Limb (tissue), 2 donors: Measurements from ENCODE around the gene TEC.

Experiments used
- DNase-seq, 2 donors: peaks; one replicate each; pipeline ENCODE4 v3.0.0-alpha.2; 2016; ENCODE audit errors: extremely low spot score in 2 of 2

The TEC gene

DNA sequence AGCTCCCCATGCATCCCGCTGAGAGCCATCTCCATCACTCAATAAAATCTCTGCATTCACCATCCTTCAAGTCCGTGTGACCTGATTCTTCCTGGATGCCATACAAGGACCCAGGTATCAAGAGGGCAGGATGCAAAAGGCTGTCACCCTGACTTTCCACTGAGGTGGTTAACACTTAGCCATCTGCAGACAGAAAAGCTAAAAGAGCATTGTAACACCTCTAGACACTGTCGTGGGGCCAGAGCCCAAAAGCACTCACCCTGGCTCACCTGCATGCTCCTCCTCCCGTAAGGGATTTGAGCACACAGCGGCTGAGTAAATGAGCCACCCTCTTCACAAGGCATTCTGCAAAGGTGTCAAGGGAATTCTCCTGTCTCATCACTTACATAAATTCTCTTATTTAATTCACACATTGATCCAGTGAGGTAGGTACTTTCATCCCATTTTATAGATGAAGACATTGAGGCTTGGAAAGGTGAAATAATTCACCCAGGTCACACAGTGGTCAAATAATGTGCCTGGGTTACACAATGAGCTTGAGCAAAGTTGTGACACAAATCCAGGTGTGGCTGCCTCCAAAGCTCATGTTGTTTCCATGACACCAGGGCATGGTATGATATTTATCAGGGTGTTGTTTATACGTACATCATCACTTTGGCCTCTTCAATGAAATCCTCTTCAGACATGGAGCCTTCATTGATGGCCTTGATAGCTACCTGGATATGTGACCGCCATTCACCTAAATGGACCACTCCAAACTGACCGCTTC lies 183.6 kb downstream of the TEC start:
- no peak for DNase-seq
